ENCODE measurements around the gene ZMIZ1. TPM values are rescaled to one million over a fixed set of nuclear protein-coding genes. Genes with fewer than 3 reads are reported as not detected.

ZMIZ1 gene
- total RNA-seq, 1 donor from 2014 or later: 85.2 TPM

- H3K4me3 Mint-ChIP-seq (ENCODE audit: low read depth): no peak overlapping the region
- H3K27me3 Mint-ChIP-seq: no peaks in the 10 kb centered on the region
- TF ChIP-seq CTCF (IDR thresholded peaks at IDR 0.05; ENCODE audit: unreplicated experiment): no peak
- H3K36me3 Mint-ChIP-seq (ENCODE audit: insufficient read depth): peaks cover 20% of the 10 kb centered on the region
- peaks cover 1% of the 10 kb centered on the region for H3K4me1 Mint-ChIP-seq (ENCODE audit: low read depth)
- no peaks in the 10 kb centered on the region for H3K9me3 Mint-ChIP-seq (ENCODE audit: low read depth)
- H3K27ac Mint-ChIP-seq: peak overlapping the region; percentile 90
- DNase-seq (ENCODE audit: low spot score, unreplicated experiment): no peak
Measured at GRCh38 chr10:79203014-79203644, 134.4 kb downstream of the ZMIZ1 start.

- H3K4me1 Mint-ChIP-seq (ENCODE audit: low read depth): peaks cover 1% of the 10 kb centered on the region
- H3K27ac Mint-ChIP-seq: no peak overlapping the region
- DNase-seq (ENCODE audit: low spot score, unreplicated experiment): no peak
- no peaks in the 10 kb centered on the region for H3K9me3 Mint-ChIP-seq (ENCODE audit: low read depth)
- no peak for TF ChIP-seq CTCF (IDR thresholded peaks at IDR 0.05; ENCODE audit: unreplicated experiment)
- H3K36me3 Mint-ChIP-seq (ENCODE audit: insufficient read depth): peaks cover 22% of the 10 kb centered on the region
- no peak overlapping the region for H3K4me3 Mint-ChIP-seq (ENCODE audit: low read depth)
- H3K27me3 Mint-ChIP-seq: no peaks in the 10 kb centered on the region
Measured at GRCh38 chr10:79203833-79204232, 135.1 kb downstream of the ZMIZ1 start.

GRCh38 chr10:79206300-79207095 lies 137.7 kb downstream of the ZMIZ1 start:
- H3K27ac Mint-ChIP-seq: no peak overlapping the region
- H3K36me3 Mint-ChIP-seq (ENCODE audit: insufficient read depth): peaks cover 23% of the 10 kb centered on the region
- no peak for TF ChIP-seq CTCF (IDR thresholded peaks at IDR 0.05; ENCODE audit: unreplicated experiment)
- H3K4me1 Mint-ChIP-seq (ENCODE audit: low read depth): peaks cover 1% of the 10 kb centered on the region
- H3K4me3 Mint-ChIP-seq (ENCODE audit: low read depth): no peak overlapping the region
- DNase-seq (ENCODE audit: low spot score, unreplicated experiment): no peak
- H3K9me3 Mint-ChIP-seq (ENCODE audit: low read depth): no peaks in the 10 kb centered on the region
- H3K27me3 Mint-ChIP-seq: no peaks in the 10 kb centered on the region

- Mint-ChIP-seq H3K4me1 (ENCODE audit: low read depth) (peaks cover 1% of the 10 kb centered on the region), H3K27ac (no peak overlapping the region), H3K9me3 (ENCODE audit: low read depth) (no peaks in the 10 kb centered on the region), H3K36me3 (ENCODE audit: insufficient read depth) (peaks cover 23% of the 10 kb centered on the region), H3K27me3 (no peaks in the 10 kb centered on the region), H3K4me3 (ENCODE audit: low read depth) (no peak overlapping the region)
- TF ChIP-seq CTCF (IDR thresholded peaks at IDR 0.05; ENCODE audit: unreplicated experiment): no peak
- no peak for DNase-seq (ENCODE audit: low spot score, unreplicated experiment)
Measured at GRCh38 chr10:79207096-79207357, 138.3 kb downstream of the ZMIZ1 start.

GRCh38 chr10:79207726-79208125 lies 139.0 kb downstream of the ZMIZ1 start:
- no peak for DNase-seq (ENCODE audit: low spot score, unreplicated experiment)
- Mint-ChIP-seq H3K4me3 (ENCODE audit: low read depth) (no peak overlapping the region), H3K4me1 (ENCODE audit: low read depth) (peaks cover 1% of the 10 kb centered on the region), H3K27me3 (no peaks in the 10 kb centered on the region), H3K27ac (no peak overlapping the region), H3K9me3 (ENCODE audit: low read depth) (no peaks in the 10 kb centered on the region), H3K36me3 (ENCODE audit: insufficient read depth) (peaks cover 23% of the 10 kb centered on the region)
- no peak for TF ChIP-seq CTCF (IDR thresholded peaks at IDR 0.05; ENCODE audit: unreplicated experiment)
